NCI-H446 (cell line): ENCODE results near the gene CARD10.

Experiments used
- DNase-seq, 2 experiments: peaks; one replicate each; lab custom pipeline; 2025; lab: John Stamatoyannopoulos, UW

The CARD10 gene

DNA sequence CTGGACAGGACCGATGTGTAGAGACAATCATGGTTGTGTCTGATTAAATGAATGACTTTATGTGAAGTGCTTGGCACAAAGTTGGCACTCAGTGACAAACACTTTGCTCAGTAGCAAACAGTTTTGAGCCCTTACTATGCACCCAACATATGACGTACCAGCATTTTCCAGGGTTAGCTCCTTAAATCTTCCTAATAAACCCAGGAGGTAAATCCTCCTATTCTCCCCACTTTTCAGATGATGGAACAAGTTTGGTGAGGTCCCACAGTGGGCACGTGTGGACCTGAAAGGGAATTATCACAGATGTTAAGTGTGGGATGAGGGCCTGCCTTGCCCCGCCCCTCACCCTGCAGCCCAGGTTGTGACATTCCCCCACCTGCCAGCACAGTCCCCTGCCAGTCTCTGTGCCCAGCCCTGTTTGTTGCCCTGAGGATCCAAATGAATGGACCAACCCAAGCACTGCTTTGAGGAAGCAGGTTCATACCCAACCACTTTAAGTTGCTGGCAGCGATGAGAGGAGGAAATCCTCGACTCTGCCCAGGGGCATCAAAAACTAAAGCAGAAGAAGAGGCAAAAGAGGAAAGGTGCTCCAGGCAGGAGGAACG is 6.6 kb upstream of the CARD10 start:
- DNase-seq, result no peak

- DNase-seq, result no peak
Observed at GRCh38 chr22:37525073-37525745, 6.0 kb upstream of the CARD10 start.

DNA sequence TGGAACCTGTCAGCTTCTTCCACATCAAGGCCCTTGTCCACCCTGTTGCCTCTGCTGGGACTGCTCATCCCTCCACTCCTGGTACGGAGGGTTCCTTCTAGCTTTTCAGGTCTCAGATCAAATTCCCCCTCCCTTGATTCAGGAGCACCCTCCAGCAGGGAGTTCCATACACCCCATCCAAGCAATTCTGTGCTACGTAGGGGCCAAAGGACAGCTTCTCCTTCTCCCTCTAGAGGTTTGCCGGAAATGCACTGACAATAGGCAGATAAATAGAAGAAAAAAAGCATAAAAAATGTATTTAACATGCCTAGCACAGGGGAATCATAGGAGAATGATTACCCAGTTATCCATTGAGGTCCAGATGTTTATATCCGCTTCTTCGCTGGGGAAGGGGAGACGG is 3.3 kb upstream of the CARD10 start:
- DNase-seq, result no peak

DNA sequence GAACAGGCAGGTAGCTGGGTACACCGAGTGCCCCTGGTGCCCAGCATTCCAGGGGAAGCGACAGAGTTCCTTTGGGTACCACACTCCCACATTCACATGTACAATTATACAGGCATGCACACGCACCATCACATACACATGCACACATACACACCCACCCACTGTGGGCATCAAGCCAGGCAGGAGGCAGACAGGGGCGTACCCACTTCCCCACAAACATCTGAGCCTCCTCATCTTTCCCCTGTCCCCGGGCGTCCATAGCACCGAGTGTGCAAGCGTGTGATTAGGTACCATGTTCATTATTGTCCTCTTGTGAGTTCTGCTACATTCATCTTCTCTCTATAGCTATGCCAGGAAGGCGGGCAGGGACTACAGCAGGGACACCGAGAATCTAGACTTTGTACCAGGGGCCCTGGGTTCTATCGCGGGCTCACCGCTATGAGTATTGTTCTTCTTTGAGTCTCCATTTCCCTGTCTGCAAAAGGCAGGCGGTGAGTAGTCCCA is 2.1 kb upstream of the CARD10 start:
- DNase-seq, result no peak

DNA sequence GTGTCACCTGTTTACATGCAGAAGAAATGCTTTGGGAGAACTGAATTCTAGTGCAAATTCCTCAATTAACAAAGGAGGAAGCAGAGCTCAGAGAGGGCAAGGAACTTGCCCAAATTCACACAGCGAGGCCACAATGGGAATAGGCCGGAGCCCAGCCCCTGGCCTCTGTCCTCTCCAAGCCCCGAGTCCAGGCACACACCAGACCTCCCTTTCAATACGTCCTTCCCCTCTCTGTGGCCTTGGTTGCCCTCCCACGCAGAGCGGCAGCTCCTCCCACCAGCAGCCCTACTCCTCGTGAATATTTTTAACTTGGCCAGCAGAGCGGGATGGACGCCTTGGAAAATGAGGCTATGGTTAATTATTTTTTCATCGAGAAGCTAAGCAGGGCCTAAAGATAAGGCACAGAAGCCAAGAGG is 1.6 kb upstream of the CARD10 start:
- DNase-seq, result no peak

GRCh38 chr22:37518509-37519267 is 527 bp downstream of the CARD10 start:
- no peak for DNase-seq

DNA sequence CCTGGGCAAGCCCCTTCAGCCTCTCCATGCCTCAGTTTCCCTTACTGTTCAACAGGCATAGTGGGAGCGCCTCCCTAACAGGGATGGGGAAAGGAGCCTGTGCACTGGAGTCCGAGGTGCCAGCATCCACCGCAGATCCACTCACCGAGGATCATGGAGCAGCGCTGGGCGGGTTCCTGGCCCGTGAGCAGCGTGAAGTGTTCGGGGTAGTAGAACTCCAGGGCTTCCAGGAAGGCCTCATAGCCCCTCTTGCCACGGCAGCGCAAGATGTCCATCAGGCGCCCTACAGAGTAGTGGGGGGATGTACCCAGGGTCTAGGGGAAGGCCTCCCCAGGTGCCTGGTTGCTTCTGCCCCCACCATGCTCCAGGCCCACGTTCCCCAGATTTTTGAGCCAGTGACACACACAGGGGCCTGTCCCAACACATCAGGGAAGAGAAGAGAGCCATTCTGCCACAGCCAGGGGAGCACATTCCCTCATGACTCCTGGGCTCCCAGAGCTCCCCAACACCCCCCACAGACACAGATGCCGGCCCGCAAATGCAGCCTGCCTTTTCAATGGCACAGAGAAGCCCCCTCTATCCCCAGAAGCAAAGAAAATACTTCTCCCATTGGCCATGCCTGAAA is 1.3 kb downstream of the CARD10 start:
- no peak for DNase-seq

DNA sequence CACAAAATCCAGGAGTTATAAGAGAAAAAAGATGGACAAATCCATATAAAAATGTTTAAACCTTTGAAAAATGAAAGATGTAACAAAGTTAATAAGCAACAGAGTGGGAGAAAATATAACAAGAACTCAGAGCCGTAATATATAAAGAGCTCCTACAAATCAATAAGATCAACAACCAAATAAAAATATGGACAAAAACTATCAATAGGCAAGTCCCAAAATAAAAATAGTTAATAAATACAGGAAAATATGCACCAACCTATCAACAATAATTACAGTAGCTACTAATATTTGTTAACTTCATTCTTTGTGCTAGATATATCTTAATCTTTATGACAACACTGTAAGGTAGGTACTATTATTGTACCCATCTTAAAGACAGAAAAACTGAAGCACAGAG is 2.8 kb downstream of the CARD10 start:
- no peak for DNase-seq

DNA sequence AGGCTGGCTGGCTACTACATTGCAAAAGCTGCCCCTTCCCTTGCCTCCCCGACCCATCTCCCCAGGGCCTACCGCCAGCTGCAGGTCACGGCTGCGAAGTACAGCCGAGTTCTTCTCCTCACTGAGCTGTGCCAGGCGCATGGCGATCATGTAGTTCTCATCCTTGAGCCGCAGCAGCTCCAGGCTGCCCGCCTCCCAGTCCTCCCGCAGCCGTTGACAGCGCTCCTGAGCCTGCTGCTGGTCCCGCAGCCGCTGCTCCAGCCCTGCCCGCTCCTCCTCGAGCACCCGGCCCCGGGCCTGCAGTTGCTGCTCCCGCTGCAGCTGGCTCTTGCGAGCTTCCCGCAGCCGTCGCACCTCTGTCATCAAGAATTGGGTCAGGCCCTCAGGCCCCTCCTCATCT is 3.3 kb downstream of the CARD10 start:
- no peak for DNase-seq

GRCh38 chr22:37514526-37515051 is 4.6 kb downstream of the CARD10 start:
- DNase-seq, result peak in 1 of 2 experiments; percentile 14

- DNase-seq, result no peak
Observed at GRCh38 chr22:37511395-37512104, 7.7 kb downstream of the CARD10 start.

- DNase-seq, result no peak
Observed at GRCh38 chr22:37510091-37510490, 9.1 kb downstream of the CARD10 start.

DNA sequence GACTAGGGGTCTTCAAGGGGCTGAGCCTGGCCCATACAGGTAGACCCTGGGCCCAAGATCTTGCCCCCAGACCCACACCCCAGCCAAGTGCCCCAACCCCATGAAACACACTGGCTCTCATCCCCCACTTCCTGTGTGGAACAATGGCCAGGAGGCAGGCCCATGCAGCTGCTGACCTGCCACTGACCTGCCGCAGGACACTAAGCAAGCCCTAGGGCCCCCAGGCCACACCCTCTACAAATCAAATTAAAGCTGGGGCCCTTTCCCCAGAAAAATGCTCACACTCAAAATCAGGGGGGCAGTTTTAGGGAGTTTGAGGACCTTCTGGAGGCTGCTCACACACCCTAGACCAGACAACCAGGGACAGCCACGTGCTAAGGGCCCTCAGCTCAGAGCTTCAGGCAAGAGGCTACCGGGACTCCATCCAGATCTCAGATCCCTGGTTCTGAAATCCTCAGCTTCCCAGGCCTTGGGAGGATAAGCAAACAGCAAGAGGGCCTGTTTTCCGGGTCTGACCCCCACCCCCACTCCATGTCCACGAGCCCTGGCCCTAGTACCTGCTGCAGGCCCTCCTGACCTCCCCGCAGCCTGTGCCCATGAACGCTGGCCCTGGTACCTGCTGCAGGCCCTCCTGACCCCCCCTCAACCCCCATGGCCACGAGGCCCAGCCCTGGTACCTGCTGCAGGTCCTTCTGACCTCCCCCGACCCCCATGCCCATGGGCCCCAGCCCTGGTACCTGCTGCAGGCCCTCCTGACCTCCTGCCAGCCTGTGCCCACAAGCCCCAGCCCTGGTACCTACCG is 10.0 kb downstream of the CARD10 start:
- DNase-seq, result no peak

GRCh38 chr22:37508431-37508992 is 10.7 kb downstream of the CARD10 start:
- DNase-seq, result no peak

- DNase-seq, result no peak
Observed at GRCh38 chr22:37507731-37508130, 11.5 kb downstream of the CARD10 start.

DNA sequence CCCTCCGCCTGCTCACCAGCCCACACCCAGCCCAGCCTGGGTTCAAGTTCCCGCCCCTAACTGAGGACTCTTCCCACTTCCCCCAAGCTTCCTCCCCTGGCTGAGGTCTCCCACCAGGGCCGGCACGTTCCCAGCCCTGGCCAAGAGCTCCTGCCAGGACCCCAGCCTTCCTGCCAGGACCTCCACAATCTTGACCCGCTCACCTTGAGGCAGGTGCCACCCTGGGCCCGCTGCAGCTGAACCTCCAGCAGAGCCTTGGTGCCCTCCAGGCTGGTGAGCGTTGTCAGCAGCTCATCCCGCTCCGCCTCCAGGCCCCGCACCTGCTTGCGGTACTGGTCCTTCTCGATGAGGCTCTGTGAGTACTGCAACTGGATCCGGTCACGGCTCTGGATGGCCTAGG is 13.2 kb downstream of the CARD10 start:
- no peak for DNase-seq

GRCh38 chr22:37505565-37505964 is 13.7 kb downstream of the CARD10 start:
- DNase-seq, result no peak

- DNase-seq, result no peak
Observed at GRCh38 chr22:37504964-37505363, 14.3 kb downstream of the CARD10 start.

- DNase-seq, result no peak
Observed at GRCh38 chr22:37503850-37504249, 15.4 kb downstream of the CARD10 start.

DNA sequence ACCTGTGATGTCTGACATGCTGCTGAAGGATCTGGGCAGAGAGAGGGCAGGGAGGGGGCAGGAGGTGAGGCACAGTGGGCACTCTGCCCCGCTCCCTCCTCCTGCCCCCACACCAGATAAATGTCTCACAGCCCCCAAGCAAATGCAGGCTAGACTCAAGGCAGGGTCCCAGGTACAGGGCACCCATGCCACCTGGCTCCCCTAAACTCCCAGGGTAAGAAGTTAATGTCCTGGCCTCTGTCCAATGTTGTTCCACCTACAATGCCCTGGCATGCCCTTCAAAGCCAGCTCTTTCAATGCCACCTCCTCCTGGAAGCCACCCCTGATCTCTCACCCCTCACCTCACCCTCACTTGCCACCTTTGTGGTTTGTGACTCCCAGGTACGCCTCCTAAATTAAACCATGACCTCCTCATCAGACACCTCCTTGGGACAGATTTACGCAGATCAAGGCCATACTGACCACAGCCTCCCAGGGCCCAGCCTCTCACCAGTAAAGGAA is 16.0 kb downstream of the CARD10 start:
- DNase-seq, result no peak
